Caki2 (cell line): Measurements from ENCODE around the gene SMIM20. TPM values are rescaled to one million over a fixed set of nuclear protein-coding genes. Genes with fewer than 3 reads are reported as not detected.
A peak's percentile ranks its signal among the peaks of the same experiment; 100 is the strongest.
"Not testable (repeated sequence)": the region's sequence is repeated elsewhere in the genome, so short reads cannot be mapped to it uniquely, and the experiment has no call there.

Source experiments
- DNase-seq: peaks from one replicate; pipeline ENCODE4 v3.0.0-alpha.2; 2015; ENCODE audit warnings: low read depth
- in situ Hi-C: cut with HindIII; loops from 2 replicates; pipeline ENCODE4 v1.10.0; 2016; ENCODE audit warnings: low sequenced_read_pairs, low pct_unique_long_range_greater_than_20kb, mixed read lengths
- total RNA-seq: library from RNA; depleted of rRNA; stranded (reverse); fragments of >200 nt; shearing (Covaris generic); gene quantifications from 2 replicates; pipeline ENCODE4 v1.2.3, GENCODE V29; 2014; ENCODE audit warnings: low replicate concordance

SMIM20 gene
- total RNA-seq, 1 experiment from 2014 or later = 96.5 TPM

DNA sequence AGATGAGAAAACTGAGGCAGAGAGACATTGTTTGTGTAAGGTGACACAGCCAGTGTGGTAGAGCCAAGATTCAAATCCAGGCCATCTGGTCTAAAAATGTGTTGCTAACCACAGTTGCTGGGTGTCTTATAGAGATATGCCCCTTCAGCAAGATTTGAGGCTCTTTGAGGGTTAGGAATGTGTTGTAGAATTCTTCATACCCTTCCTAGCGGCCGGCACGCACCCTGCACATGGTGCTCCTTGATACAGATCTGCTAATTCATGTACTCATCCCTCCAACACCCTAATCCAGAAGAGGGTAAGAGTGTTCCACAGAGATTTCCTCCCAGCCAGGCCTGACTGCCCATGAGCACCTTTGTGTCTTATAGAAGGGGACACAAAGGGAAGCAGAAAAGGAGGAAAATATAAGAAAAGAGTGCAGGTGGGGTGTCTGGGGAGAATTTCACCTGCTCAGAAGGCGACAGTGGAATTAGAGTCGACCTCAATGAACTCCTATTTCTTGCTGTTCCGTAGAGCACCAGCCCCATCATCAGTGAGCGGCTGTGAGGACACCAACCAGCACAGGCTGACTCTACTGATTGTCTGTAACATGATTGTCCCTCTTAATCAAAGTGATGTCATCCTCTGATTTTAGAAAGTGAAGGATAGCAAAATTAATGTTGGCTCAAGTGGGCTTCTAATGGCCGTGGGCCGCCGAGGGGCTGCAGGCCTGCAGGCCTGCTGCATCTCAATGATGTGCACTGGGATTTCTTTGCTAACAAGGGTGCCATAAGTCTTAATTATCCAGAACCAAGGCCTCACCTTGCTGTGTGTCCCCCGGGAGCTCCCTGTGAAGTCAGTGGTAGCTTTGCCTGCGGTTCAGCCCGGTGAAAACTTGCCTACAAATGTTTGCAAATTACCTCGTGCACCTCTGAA lies 24.2 kb upstream of the SMIM20 start:
- DNase-seq = no peak
- in situ Hi-C loops = no loop called here

GRCh38 chr4:25890571-25891485 lies 23.2 kb upstream of the SMIM20 start:
- no peak for DNase-seq
- in situ Hi-C loops = no loop called here

- in situ Hi-C loops = no loop called here
- DNase-seq = no peak
These were observed 21.2 kb upstream of the SMIM20 start for GRCh38 chr4:25892796-25893195.

DNA sequence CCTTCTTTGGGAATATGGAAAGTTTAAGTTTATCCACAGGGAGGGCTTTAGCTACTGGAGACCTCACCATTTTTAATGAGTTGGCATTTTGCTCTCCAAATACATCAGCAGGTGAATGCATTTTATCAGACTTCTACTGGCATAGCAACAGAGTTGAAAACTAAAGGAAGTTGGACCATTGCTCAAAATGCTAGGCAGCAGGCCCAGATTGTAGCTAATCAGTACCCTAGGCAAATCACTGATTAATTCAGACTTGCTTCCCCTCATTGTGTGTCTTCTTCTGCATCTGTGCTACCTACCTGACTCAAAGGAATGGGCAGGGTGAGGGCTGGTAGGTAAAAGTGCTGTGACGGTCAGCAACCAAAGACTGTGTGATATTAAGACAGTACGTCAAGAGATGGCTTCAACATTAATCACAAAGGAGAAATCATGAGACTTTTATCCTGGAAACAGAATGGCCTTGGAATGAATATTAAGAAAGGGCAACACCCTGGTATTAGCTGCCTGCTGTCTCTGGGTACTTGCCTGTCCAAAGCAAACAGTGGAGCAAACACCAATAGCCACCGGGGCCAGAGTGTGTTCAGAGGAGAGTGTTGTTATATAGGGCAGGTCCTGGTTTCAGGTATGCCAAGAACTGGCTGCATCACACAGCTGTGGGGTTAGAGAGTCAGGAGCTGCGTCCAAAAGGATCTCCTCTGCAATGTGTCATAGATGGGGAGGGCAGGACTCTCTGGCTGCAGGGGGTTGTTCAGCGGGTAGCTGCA lies 17.1 kb upstream of the SMIM20 start:
- no peak for DNase-seq
- in situ Hi-C loops = no loop called here

- DNase-seq = no peak
- in situ Hi-C loops = no loop called here
These were observed 13.7 kb upstream of the SMIM20 start for GRCh38 chr4:25900310-25900709.

DNA sequence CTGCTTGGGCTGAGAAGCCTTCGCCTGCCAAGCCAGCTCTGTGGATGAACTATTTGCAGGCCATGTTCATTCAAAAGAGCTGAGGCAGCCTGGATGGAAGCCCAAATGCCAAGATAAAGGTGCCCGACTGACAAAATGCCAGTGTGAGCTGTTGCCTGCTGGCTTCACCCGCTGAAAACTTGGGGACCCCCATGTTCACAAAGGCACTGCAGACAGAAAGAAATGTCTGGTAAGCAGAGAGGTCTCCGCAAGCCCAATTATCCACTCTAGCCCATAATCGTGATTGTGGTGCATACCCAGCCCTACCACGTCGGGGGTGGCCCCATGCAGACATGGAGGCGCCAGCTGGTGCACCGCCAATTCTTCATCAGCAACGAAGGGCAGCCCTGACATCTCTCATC lies 13.0 kb upstream of the SMIM20 start:
- in situ Hi-C loops = no loop called here
- DNase-seq = no peak

DNA sequence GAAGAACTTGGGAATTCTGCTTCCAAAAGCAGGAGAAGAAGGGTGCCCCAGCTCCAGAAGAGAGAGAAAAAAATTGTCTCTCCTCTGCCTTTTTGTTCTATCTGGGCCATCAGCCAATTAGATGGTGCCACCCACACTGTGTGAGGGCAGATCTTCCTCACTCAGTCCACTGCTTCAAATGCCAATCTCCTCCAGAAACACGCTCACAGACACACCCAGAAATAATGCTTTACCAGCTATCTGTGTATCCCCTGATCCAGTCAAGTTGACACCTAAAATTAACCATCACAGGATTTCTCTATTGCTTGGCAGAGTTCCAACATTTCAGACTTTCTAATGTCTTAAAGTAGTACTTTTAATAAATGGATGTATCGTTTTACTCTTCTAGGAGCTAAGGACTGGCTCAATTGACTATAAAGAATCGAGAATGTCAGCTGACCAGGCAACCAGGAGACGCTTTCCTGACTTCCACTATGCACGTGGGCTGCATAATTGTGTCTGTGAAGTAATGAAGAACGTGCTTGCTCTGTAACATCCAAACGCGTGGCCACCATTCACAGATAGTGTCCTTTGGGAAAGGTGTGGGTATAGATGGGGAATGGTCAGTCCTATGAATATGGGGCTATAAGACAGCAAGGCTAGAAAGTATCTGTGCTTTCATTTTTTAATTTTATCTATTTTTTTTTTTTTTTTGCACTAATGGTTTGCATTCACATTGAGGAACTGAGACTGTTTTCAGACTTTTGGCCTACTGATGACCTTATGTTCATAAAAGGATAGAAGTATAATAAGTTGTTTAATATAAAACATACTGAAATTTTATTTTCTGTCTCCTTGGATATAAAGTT lies 9.9 kb upstream of the SMIM20 start:
- in situ Hi-C loops = no loop called here
- DNase-seq = no peak

DNA sequence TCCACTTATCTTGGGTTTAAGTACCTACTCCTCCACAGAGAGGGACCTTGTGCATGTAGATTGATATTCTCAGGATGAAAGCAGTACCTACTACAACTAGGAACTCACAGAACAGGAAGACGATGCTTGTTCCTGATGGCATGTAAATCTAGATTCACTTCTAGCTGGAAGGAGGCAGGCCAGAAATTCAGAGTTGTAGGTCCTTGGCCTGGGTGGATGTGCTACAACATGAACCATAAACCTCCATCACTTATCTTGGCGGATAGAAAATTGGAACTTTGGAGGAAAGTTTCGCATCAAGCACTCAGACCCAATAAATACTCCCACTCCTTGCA lies 9.3 kb upstream of the SMIM20 start:
- no peak for DNase-seq
- in situ Hi-C loops = no loop called here

- in situ Hi-C loops = no loop called here
These were observed 8.6 kb upstream of the SMIM20 start for GRCh38 chr4:25905371-25905770.

GRCh38 chr4:25906113-25906512 lies 7.9 kb upstream of the SMIM20 start:
- in situ Hi-C loops = not testable (repeated sequence)

More at GRCh38 chr4:25905371-25905770, 8.6 kb upstream of the SMIM20 start:
- DNase-seq = no peak

GRCh38 chr4:25908491-25908901 lies 5.5 kb upstream of the SMIM20 start:
- peak; percentile 77 for DNase-seq
- in situ Hi-C loops = no loop called here

More at GRCh38 chr4:25906113-25906512, 7.9 kb upstream of the SMIM20 start:
- not testable (repeated sequence) for DNase-seq

- in situ Hi-C loops = no loop called here
- DNase-seq = no peak
These were observed 2.7 kb upstream of the SMIM20 start for GRCh38 chr4:25911356-25911755.

DNA sequence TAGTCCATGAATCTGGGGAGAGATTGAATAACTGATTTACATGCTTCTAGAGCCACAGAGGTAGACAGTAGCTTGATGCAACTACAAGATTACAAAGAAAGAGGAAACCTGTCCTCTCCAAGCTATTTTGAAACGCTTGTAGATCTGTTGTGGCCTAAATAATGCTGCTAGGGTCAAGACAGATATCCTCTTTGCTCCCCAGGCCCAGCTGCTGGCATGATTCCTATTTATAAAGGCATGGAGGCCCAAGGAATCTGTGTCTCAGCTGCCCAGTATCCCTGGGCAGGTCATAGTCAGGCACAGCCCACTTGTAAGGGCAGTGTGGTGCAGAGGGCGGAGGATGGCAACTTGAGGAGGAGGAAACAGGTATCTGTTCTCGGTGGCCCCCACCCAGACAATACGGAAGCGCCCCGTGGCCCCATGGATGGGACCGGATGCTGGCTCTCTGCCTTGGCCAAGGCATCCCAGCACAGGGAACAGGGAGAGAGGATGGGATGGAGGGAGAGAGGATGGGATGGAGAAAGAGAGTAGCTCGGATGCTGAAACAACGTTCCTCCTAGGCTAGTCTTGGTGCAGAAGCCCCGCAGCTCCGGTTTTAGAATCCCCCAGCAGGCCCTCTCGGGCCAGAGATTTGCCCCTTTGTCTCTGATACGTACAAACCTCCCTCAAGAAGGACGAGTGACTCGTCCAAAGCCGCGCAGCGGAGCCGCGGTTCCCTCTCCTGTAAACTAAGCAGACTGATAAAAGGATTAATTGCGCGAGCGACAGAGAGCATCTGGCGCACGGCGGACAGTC lies 767 bp upstream of the SMIM20 start:
- in situ Hi-C loops = no loop called here
- peak; percentile 48 for DNase-seq

DNA sequence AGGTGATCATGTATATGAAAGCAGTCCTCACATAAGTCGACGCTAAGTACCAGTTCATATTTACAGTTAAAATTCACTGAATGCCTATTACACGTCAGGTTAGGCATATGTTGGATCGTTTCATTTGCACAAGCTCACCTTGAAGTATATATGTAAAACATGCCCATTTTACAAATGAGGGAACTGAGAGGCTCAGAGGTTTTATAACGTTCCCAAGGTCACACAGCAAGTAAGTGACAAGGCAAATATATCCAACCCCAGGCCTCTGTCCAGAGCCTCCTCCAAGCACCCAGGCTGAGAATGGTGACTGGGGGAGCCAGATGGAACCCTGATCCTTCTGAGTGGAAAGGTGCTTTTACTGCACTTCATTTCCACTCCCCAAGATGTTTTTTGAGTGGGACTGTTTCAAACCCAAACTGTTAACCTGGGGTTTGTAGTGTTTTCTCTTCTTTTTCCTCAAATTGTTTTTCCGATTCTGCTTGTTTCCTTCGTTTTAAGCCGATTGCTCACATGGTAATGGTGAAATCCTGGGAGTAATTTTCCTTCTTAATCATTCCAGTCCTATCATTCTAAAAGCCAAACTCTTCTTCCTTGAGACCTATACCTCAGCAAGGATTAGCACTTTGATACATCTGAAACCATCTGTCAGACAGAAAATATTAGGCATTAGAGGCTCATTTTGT lies 791 bp downstream of the SMIM20 start:
- in situ Hi-C loops = no loop called here

DNA sequence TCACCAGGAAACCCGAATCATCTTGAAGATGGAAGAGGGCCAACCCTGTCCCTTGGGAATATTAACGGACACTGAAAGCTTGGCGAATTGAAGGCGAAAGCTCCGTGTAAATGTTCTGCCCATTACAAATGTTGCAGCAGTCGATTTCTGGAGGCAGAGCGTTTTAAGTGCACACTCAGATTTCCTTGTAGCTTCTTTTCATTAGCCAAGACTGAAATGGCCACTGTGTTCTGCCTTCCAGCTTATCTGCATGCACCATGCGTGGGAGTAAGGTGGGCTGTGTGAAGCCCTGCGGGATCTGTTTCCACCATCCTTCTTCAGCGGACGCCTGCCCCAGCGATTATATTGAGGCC lies 1.3 kb downstream of the SMIM20 start:
- in situ Hi-C loops = no loop called here
- DNase-seq = no peak

More for the DNA sequence above, 791 bp downstream of the SMIM20 start:
- no peak for DNase-seq

DNA sequence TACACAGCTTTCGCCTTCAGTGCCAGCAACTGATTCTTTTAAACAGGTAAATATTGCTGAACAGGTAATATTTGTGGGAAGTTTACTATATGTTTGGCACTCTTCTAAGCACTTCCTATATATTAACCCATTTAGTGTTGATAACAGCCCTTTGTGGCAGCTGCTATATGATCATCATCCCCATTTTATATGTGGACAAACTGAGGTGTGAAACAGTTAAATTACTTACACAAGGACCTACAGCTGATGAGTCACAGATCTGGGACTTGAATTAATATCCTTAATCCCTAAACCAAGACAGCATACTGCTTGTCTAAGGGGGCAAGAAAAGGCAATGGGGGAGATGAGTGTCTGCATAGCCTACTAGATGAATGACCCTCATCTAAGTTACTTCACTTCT lies 2.9 kb downstream of the SMIM20 start:
- in situ Hi-C loops = no loop called here
- DNase-seq = no peak
